GM04504 (cell line): ENCODE results near the gene FREM1.

Experiments used
- DNase-seq: peaks from one replicate; pipeline ENCODE4 v3.0.0-alpha.2; 2012; ENCODE audit warnings: low read depth

Gene FREM1

DNA sequence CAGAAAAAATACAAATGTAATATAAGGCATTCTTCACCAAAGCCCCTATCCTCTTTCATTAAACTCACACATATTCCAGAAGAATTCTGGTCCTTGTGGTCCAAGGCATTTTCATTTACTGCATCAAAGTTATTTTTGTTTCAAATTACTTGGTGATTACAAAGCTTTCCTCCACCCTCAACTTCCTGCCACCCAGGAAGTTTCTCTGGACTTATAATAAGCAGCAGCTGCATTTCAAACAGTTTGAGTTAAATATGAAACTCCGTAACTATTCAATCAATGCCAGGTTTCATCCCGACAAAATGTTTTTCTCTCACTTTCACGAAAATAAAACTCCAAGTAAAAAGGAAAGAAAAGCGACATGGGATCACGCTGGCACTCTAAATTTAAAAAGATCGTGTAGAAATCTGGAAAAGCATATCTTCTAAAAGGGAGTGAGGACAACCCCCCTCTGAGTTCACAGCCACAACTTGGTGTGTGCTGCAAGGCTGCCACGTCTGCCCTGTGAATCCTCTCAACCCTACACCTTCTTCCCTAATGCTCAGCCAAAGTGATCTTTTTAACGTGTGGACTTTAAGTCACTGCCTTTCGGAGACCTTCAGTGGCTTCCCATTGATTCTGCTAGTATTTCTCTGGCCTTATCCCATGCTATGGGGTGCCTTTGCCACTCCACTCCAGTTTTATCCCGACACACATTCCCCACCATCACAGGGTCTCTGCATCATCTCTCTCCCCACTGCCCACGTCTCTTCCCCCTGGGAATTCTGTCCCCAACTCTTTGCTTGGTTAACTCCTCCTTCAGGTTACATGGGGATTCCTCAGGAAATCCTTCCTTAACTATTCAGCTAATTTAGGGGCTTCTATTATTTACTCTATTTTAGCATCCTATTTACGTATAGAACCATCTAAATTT, 96.6 kb downstream of the FREM1 start:
- peak; percentile 5 for DNase-seq

- DNase-seq = no peak
Measured at GRCh38 chr9:14812806-14813205, 97.4 kb downstream of the FREM1 start.

GRCh38 chr9:14811844-14812243, 98.4 kb downstream of the FREM1 start:
- DNase-seq = no peak

DNA sequence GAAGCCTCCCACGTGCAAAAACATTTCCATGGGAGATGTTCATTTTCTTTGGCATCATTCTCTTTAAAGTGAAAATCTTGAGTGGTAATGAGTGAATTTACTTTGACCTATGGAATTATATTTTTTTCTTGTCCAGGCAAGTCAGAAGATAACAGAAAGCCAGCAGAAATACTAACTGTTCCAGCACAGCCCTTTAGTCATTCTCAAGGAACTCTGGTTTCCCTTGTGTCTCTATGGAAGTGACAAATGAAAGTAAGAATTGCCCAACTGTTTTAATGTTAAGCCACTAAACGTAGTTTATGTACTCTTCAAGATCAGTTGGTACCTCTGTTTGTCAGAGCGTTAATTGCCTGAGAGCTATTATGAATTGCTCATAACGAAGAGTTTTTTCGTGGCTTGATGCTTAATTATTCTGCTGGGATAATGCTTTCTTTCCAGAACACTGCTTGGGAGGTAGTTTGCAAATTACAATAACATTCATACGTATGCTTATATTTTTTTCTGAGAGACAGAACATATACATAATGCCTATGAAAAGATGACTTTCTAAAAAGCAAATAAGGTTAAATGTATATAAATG, 103.2 kb downstream of the FREM1 start:
- no peak for DNase-seq

DNA sequence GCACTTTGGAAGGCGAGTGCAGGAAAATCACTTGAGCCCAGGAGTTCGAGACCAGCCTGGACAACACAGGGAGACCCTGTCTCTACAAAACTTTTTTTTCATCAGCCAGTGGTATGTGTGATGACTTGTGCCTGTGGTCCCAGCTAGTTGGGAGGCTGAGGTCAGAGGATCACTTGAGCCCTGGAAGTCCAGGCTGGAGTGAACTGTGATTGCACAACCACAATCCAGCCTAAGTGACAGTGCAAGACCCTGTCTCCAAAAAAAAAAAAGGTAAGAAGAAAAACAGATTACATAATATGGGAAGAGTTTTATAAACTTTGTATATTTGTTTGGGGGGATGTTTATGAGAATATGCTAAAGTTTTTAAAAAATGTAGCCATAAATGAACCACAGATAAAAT, 111.2 kb downstream of the FREM1 start:
- DNase-seq = no peak

GRCh38 chr9:14797435-14797834, 112.8 kb downstream of the FREM1 start:
- DNase-seq = peak; percentile 2

- no peak for DNase-seq
Measured at GRCh38 chr9:14793389-14793788, 116.8 kb downstream of the FREM1 start.

- DNase-seq = no peak
Measured at GRCh38 chr9:14790628-14791027, 119.6 kb downstream of the FREM1 start.

DNA sequence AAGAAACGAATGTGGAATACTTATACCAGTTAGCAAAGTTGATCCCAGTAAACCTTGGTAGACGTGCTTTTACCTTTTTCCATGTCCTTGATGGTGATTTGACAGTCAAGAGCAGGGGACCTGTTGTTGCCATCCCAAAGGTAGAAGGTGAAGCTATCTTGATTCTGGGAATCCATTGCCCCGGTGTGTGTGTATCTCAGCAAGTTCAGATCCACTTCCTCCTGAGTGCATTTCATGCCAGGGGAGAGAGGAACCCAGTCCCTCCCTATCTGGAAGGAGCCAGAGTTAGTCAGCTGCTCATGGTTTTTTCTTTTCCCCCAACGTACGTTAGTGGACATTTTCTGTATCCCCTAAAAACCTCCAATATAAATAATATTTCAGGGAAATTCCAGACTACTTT, 121.4 kb downstream of the FREM1 start:
- no peak for DNase-seq

DNA sequence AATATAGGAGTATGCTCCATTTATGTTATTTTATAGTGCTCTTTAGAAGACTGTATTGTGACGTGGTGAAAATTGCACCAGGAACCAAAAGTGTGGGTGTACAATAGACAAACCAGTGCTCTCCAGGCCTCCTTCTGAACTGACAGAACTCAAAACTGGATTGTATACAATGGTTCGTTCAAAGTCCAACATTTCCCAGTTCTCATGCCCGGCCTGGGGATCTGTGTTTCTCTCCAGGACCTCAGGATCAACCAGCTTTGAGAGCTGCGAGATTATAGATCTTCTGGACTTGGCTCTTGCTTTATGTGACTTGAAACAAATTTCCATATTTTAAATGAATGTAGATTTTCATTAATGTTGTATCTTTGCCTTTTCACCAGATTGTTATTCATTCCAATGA, 126.9 kb downstream of the FREM1 start:
- no peak for DNase-seq

- no peak for DNase-seq
Measured at GRCh38 chr9:14782286-14783051, 127.8 kb downstream of the FREM1 start.

GRCh38 chr9:14780693-14781092, 129.5 kb downstream of the FREM1 start:
- no peak for DNase-seq

- DNase-seq = no peak
Measured at GRCh38 chr9:14780251-14780650, 130.0 kb downstream of the FREM1 start.

DNA sequence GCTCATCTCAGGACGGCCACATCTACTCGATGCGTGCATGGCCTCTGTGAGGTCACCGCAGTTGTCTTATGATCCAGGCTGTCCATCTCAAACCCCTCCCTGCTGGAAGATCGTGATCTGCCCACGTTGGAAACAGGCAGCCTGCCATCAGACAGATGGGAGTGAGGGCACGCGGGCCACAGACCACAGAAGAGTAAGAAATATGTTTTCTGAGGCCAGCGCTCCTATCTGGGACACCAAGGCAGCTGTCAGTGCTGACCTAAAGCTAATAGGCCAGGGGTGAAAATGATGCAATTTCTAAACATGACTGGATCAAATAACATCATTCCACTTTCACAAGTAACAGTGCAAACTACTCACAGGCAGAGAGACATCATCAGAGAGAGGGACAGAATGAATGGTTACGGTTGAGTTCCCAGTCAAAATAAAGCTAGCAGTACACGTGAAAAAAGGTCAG, 130.6 kb downstream of the FREM1 start:
- DNase-seq = no peak

DNA sequence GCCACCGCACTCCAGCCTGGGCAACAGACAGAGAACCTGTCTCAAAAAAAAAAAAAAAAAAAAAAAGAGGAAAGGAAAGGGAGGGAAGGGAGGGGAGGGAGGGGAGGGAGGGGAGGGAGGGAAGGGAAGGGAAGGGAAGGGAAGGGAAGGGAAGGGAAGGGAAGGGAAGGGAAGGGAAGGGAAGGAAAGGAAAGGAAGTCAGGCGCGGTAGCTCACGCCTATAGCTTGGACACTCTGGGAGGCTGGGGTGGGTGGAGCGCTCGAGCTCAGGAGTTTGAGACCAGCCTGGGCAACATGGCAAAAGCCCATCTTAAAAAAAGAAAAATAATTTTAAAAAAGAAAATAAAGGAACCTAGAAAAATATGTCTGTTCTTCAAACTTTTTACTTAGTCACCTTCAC, 131.7 kb downstream of the FREM1 start:
- DNase-seq = no peak

- DNase-seq = no peak
Measured at GRCh38 chr9:14775917-14776316, 134.3 kb downstream of the FREM1 start.

DNA sequence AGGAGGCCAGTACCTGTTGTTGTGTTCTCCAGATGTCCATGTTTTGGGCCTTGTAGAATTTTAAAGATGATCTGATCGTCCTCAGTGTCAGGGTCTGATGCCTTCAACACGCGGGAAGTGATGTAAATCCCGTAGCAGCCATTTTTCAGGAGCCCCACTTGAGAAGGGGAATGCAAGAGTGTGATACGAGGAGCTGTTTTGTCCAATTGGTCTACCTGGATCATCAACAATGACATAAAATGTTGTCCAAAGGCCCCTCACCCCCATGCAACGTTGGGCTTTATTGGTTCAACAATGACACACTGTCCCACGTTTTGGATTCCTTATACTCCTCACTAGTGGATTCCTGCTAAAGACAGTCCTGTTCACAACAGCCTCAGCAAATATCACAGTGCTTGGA, 139.6 kb downstream of the FREM1 start:
- no peak for DNase-seq

DNA sequence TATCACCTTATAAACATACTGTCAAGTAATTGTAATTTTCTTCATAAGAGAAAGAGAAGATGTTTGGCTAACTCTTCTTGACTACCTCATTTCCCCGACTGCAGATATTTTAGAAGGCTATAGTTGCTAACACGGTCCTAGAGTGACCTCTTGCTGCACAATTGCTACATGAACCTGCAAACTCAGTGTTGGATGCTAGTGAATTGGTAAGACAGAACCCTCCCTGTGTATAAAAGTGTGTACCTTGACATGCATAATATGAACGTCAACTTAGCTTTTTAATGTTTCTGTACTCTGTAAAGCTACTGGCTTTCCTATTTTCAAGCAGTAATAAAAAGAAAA, 141.0 kb downstream of the FREM1 start:
- DNase-seq = peak; percentile 5

GRCh38 chr9:14768405-14769229, 141.6 kb downstream of the FREM1 start:
- DNase-seq = peak; percentile 31

DNA sequence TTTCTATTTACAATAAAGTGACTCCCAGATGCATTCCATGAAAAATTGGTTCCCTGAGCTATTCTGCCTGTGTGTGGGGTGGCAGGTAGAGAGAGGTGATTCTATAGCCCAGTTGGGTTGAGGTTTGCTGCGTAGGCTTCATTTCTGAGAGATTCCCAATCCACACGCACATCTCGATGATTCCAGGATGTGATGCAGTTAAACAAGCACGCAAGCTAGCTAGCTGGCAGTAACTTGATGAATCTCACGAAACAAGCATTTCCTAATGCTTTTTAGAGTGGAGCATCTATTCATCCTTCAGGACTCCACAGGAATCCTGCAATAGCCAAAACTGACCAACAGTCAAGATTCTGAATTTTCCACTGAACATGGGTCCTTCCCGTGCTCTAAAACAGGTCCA, 143.9 kb downstream of the FREM1 start:
- peak; percentile 47 for DNase-seq

GRCh38 chr9:14761584-14761983, 148.6 kb downstream of the FREM1 start:
- no peak for DNase-seq

GRCh38 chr9:14760060-14760459, 150.2 kb downstream of the FREM1 start:
- no peak for DNase-seq
